Common myeloid progenitor, CD34-positive (primary cell): ENCODE data around the gene STK32C.

Experiments used
- CTCF ChIA-PET: fragments of 350-600 bp; sonication (Branson Sonifier 250); formaldehyde crosslinking; loops from one replicate; lab custom pipeline; 2021; ENCODE audit warnings: antibody characterized with exemption; lab: Charles Lee
- POLR2A ChIA-PET: fragments of 350-600 bp; sonication (Branson Sonifier 250); formaldehyde crosslinking; loops from one replicate; lab custom pipeline; 2021; ENCODE audit warnings: antibody characterized with exemption; lab: Charles Lee
- DNase-seq, 3 donors: peaks; one replicate each; pipeline versions ENCODE4 v3.0.0 to v3.0.0-alpha.2; 2013
- H3K27ac ChIP-seq, 2 experiments: 1 replicate in 1 of 2; 2 replicates in 1 of 2; pipeline ENCODE4 v1.7.0; 2013; ENCODE audit warnings: inconsistent platforms in 2 of 2, low read length in 2 of 2, mild to moderate bottlenecking in 2 of 2, low read depth in 1 of 2, moderate library complexity in 1 of 2; ENCODE audit not compliant: severe bottlenecking in 2 of 2, insufficient read depth in 1 of 2, poor library complexity in 1 of 2
- H3K27me3 ChIP-seq, 5 experiments: replicated peaks in 2 of 5; 1 replicate in 3 of 5; 2 replicates in 2 of 5; pipeline versions ENCODE4 v1.6.1 to v1.7.0; 2013; ENCODE audit warnings: low read length in 4 of 5, mild to moderate bottlenecking in 2 of 5, moderate library complexity in 2 of 5, inconsistent platforms in 1 of 5; ENCODE audit not compliant: insufficient read depth in 5 of 5, control insufficient read depth in 4 of 5
- H3K36me3 ChIP-seq, 4 experiments: 1 replicate in 2 of 4; 2 replicates in 2 of 4; pipeline versions ENCODE4 v1.6.1 to v1.7.0; 2013; ENCODE audit warnings: low read length in 3 of 4, control low read depth in 1 of 4, mild to moderate bottlenecking in 1 of 4; ENCODE audit not compliant: control insufficient read depth in 4 of 4, insufficient read depth in 4 of 4
- H3K4me1 ChIP-seq, 4 experiments: 1 replicate in 3 of 4; 2 replicates in 1 of 4; pipeline versions ENCODE4 v1.6.1 to v1.7.1; 2013; ENCODE audit warnings: low read length in 3 of 4, mild to moderate bottlenecking in 3 of 4, control low read depth in 1 of 4, inconsistent platforms in 1 of 4, moderate library complexity in 1 of 4; ENCODE audit not compliant: control insufficient read depth in 4 of 4, insufficient read depth in 4 of 4; ENCODE audit errors: control extremely low read depth in 1 of 4
- H3K4me3 ChIP-seq, 7 experiments: 1 replicate in 4 of 7; 2 replicates in 3 of 7; pipeline versions ENCODE4 v1.5.1 to v1.7.0; 2013; ENCODE audit warnings: mild to moderate bottlenecking in 7 of 7, low read length in 6 of 7, moderate library complexity in 6 of 7, inconsistent platforms in 2 of 7, low read depth in 2 of 7, control low read depth in 1 of 7; ENCODE audit not compliant: insufficient read depth in 4 of 7, control insufficient read depth in 1 of 7; ENCODE audit errors: extremely low read depth in 1 of 7
- H3K9me3 ChIP-seq, 5 experiments: 1 replicate in 4 of 5; 2 replicates in 1 of 5; pipeline versions ENCODE4 v1.6.1 to v1.7.1; 2013; ENCODE audit warnings: low read length in 4 of 5, mild to moderate bottlenecking in 2 of 5, inconsistent platforms in 1 of 5, low read depth in 1 of 5, moderate library complexity in 1 of 5; ENCODE audit not compliant: control insufficient read depth in 4 of 5, insufficient read depth in 2 of 5; ENCODE audit errors: control extremely low read depth in 1 of 5
- WGBS: methylation state at CpG from one replicate; pipeline ENCODE4 v1.1.5; 2013; ENCODE audit not compliant: insufficient coverage; 5-methylcytosine and 5-hydroxymethylcytosine counted together

Gene STK32C

DNA sequence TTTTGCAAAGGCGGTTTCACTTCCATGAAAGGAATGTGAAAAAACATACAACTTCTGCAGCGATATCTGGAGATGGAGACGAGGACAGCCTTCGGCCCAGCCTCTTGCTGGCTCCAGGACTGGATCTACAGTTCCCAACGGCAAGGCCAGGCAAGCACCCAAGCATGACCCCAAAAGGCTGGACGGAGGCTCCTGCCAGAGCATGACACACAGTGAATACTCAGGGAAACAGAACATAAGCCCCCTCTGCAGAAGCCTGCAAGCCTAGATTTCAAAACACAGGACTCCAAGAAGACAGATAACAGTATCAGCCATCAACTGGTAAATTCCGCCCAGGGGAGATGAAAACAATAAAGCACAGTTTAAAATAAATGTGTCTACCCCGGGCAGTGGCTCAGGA is 21.0 kb upstream of the STK32C start:
- H3K4me1 ChIP-seq = peaks cover 10 to 51% (median 36%) of the 10 kb centered on the region in 4 experiments
- POLR2A ChIA-PET = no interaction called here
- CTCF ChIA-PET = no interaction called here
- no peak for DNase-seq
- WGBS = 97% methylated on average over 8 of the region's 8 CpGs
- H3K36me3 ChIP-seq = peaks cover 0 to 31% (median 18%) of the 10 kb centered on the region in 4 experiments
- peak overlapping the region in 3 of 7 experiments; percentile 28 to 97 (median 90) for H3K4me3 ChIP-seq
- no peaks in the 10 kb centered on the region for H3K27me3 ChIP-seq
- H3K27ac ChIP-seq = peak overlapping the region in 1 of 2 experiments; percentile 87
- H3K9me3 ChIP-seq = no peaks in the 10 kb centered on the region

DNA sequence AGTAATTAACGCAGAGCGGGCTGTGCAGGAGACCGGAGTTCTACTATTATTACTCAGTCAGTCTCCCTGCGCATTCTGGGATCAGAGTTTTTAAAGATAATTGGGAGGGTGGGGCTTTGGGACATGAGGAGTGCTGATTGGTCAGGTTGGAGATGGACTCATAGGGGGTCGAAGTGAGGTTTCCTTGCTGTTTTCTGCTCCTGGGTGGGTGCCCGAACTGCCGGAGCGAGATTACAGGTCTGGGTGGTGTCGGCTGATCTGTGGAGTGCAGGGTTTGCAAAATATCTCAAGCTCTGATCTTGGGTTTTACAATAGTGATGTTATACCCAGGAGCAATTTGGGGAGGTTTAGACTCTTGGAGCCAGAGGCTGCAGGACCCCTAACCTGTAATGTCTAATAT is 20.4 kb upstream of the STK32C start:
- Histone ChIP-seq H3K9me3 (no peaks in the 10 kb centered on the region), H3K27me3 (no peaks in the 10 kb centered on the region), H3K4me3 (peak overlapping the region in 1 of 7 experiments; percentile 6), H3K4me1 (peaks cover 10 to 46% (median 35%) of the 10 kb centered on the region in 4 experiments), H3K27ac (peak overlapping the region in 1 of 2 experiments; percentile 5), H3K36me3 (peaks cover 0 to 34% (median 19%) of the 10 kb centered on the region in 4 experiments)
- ChIA-PET CTCF (interaction anchor here (1.0 kb wide), 1 partner anchor 9 kb away, joined by 3 read pairs; no protein-coding TSS in a partner anchor), POLR2A (no interaction called here)
- 98% methylated on average over 6 of the region's 9 CpGs for WGBS
- no peak for DNase-seq

DNA sequence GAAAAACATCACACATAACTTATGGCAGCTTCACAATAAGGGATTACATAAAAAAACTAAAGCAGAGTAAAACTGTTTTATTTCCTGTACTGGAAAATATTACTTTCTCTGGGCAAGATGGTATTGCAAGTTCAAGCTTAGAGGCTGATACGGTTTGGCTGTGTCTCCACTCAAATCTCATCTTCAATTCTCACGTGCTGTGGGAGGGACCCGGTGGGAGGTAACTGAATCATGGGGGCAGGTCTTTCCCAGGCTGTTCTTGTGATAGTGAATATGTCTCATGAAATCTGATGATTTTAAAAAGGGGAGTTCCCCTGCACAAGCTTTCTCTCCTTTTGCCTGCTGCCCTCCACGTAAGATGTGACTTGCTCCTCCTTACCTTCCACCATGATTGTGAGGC is 19.2 kb upstream of the STK32C start:
- no peak overlapping the region for H3K27ac ChIP-seq
- H3K4me1 ChIP-seq = peaks cover 6 to 36% (median 28%) of the 10 kb centered on the region in 4 experiments
- ChIA-PET CTCF (interaction anchor here (1.0 kb wide), 1 partner anchor 35 kb away, joined by 3 read pairs; no protein-coding TSS in a partner anchor), POLR2A (no interaction called here)
- H3K27me3 ChIP-seq = no peaks in the 10 kb centered on the region
- H3K36me3 ChIP-seq = peaks cover 0 to 34% (median 19%) of the 10 kb centered on the region in 4 experiments
- no peaks in the 10 kb centered on the region for H3K9me3 ChIP-seq
- DNase-seq = no peak
- no peak overlapping the region for H3K4me3 ChIP-seq
- WGBS = 100% methylated on average over 1 of the region's 4 CpGs

DNA sequence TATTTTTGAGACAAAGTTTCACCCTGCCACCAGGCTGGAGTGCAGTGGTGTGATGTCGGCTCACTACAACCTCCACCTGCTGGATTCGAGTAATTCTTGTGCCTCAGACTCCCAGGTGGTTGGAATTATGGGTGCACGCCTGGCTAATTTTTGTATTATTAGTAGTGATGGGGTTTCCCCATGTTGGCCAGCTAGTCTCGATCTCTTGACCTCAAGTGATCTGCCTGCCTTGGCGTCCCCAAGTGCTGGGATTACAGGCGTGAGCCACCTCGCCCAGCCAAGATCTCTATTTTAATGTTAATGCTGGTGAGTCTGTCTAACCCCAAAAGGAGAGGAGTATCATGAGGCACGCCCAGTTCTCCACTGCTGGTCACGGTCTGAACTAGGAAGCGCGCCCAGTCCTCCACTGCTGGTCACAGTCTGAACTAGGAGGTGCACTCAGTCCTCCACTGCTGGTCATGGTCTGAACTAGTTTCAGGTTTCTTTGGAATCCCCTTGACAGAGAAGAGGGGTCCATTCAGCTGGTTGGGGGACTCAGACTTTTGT is 18.7 kb upstream of the STK32C start:
- Histone ChIP-seq H3K9me3 (no peaks in the 10 kb centered on the region), H3K4me1 (peaks cover 6 to 36% (median 28%) of the 10 kb centered on the region in 4 experiments), H3K4me3 (no peak overlapping the region), H3K36me3 (peaks cover 0 to 34% (median 19%) of the 10 kb centered on the region in 4 experiments), H3K27ac (no peak overlapping the region), H3K27me3 (no peaks in the 10 kb centered on the region)
- WGBS = 98% methylated on average over 8 of the region's 11 CpGs
- CTCF ChIA-PET = interaction anchor here (1.0 kb wide), 1 partner anchor 35 kb away, joined by 3 read pairs; no protein-coding TSS in a partner anchor
- no peak for DNase-seq
- POLR2A ChIA-PET = no interaction called here

DNA sequence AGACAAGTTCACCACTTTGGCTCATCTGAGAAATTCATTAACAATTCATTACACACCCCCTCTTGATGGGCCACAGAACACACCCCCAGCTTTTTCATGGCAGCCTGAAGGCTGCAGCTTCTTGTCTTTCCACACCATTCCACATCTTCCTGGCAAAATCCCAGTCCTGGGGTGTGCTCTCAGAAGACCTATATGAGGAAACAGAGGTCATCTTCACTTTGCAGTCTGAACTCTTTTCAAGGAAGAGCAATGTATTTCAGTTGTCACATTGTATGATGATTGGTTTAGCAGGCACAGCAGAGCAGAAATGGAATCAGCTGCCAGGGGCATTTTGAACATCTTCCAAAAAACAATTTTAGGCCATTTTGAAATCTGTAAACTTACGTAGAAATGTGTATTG is 16.4 kb upstream of the STK32C start:
- H3K9me3 ChIP-seq = no peaks in the 10 kb centered on the region
- ChIA-PET POLR2A (no interaction called here), CTCF (interaction anchor here (0.7 kb wide), 1 partner anchor 9 kb away, joined by 4 read pairs; no protein-coding TSS in a partner anchor)
- no peaks in the 10 kb centered on the region for H3K27me3 ChIP-seq
- no CpG with 5 or more reads among the region's 1 CpG for WGBS
- H3K4me1 ChIP-seq = peaks cover 0 to 34% (median 18%) of the 10 kb centered on the region in 4 experiments
- no peak for DNase-seq
- peaks cover 0 to 34% (median 19%) of the 10 kb centered on the region in 4 experiments for H3K36me3 ChIP-seq
- H3K27ac ChIP-seq = no peak overlapping the region
- no peak overlapping the region for H3K4me3 ChIP-seq

DNA sequence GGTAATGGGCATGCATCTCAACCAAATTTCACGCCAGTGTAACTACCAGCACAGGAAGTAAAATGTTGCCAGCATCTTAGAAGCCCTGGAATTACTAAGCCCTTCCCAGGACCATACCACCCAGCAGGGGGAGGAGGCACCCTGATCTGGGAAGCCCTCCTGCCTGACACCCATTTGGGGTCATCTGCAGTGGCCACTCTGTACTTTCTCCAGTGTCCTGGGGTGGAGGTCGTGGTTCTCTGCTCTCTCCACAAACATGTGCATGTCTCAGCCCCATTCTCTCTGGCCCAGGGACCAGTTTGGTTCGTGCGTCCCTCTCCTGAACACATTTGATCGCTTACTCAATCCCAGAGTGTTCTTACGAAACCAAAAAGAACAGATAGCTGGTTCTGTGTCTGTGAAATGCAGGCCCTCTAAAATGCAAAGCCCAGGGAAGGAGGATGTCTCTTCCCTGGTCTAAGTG is 14.9 kb upstream of the STK32C start:
- ChIA-PET POLR2A (interaction anchor here (0.6 kb wide), 1 partner anchor 948 kb away, joined by 3 read pairs; no protein-coding TSS in a partner anchor), CTCF (no interaction called here)
- Histone ChIP-seq H3K27ac (no peak overlapping the region), H3K4me3 (no peak overlapping the region), H3K27me3 (no peaks in the 10 kb centered on the region), H3K36me3 (peaks cover 0 to 21% (median 11%) of the 10 kb centered on the region in 4 experiments), H3K9me3 (no peaks in the 10 kb centered on the region), H3K4me1 (peaks cover 0 to 25% (median 9%) of the 10 kb centered on the region in 4 experiments)
- no peak for DNase-seq
- WGBS = 92% methylated on average over 6 of the region's 6 CpGs

DNA sequence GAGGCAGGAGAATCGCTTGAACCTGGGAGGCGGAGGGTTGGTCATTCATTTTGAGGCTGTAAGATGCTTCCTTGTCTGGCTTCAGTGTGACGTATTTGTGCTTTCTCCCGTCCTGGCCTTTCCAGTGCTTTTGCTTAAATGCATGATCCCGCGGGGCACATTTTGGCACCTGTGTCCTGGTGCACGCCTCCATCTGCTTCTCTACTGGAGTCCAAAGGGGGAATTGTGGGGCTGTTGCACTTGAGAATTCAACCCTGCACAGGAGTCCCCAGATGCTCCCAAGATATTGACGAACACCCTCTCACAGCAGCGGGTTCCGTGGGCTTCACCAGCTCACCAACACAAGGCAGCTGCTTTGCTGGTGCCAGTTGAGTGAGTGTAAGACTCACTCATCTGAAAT is 14.0 kb upstream of the STK32C start:
- CTCF ChIA-PET = interaction anchor here (1.0 kb wide), 1 partner anchor 24 kb away, joined by 3 read pairs; no protein-coding TSS in a partner anchor
- Histone ChIP-seq H3K9me3 (no peaks in the 10 kb centered on the region), H3K36me3 (peaks cover 0 to 19% (median 11%) of the 10 kb centered on the region in 4 experiments), H3K27ac (no peak overlapping the region), H3K4me3 (no peak overlapping the region), H3K27me3 (no peaks in the 10 kb centered on the region), H3K4me1 (peaks cover 0 to 25% (median 9%) of the 10 kb centered on the region in 4 experiments)
- WGBS = 94% methylated on average over 7 of the region's 10 CpGs
- POLR2A ChIA-PET = interaction anchor here (0.6 kb wide), 1 partner anchor 947 kb away, joined by 3 read pairs; no protein-coding TSS in a partner anchor
- DNase-seq = no peak
